BJ (cell line): ENCODE results near the gene L1CAM. TPM values are rescaled to one million over a fixed set of nuclear protein-coding genes. Genes with fewer than 3 reads are reported as not detected.

Source experiments
- CTCF ChIA-PET: fragments of 350-600 bp; formaldehyde crosslinking; extraction: SDS; loops from one replicate; lab custom pipeline; 2021; ENCODE audit warnings: antibody characterized with exemption, inconsistent platforms; lab: Yijun Ruan, JAX
- POLR2A ChIA-PET: fragments of 300-600 bp; sonication (Branson Sonifier 250); formaldehyde crosslinking; extraction: SDS; loops from one replicate; lab custom pipeline; 2021; ENCODE audit warnings: antibody characterized with exemption; lab: Charles Lee
- DNase-seq: peaks from one replicate; pipeline ENCODE4 v3.0.0-alpha.2; 2011; ENCODE audit warnings: low read depth
- H3K27me3 ChIP-seq: 2 replicates; pipeline ENCODE4 v1.6.0; 2011; ENCODE audit warnings: low read length; ENCODE audit not compliant: control insufficient read depth, insufficient read depth
- H3K36me3 ChIP-seq: 2 replicates; pipeline ENCODE4 v1.5.1; 2011; ENCODE audit warnings: low read length; ENCODE audit not compliant: control insufficient read depth, insufficient read depth
- H3K4me3 ChIP-seq: 2 replicates; pipeline ENCODE4 v1.5.1; 2011; ENCODE audit warnings: low read depth, mild to moderate bottlenecking, control low read depth, low read length
- polyA plus RNA-seq: library from polyadenylated mRNA; depleted of rRNA; stranded (reverse); fragments of >200 nt; gene quantifications from 2 replicates; pipeline ENCODE4 v1.2.3, GENCODE V29; 2011
- TF ChIP-seq, protein P1 (sequence below): IDR thresholded peaks from 2 replicates; pipeline ENCODE4 v1.5.1; 2011; ENCODE audit warnings: low read depth, mild to moderate bottlenecking, control low read depth, inconsistent platforms, low read length, moderate library complexity; ENCODE audit not compliant: insufficient read depth

The L1CAM gene
- polyA plus RNA-seq, 1 experiment, result 62.0 TPM

DNA sequence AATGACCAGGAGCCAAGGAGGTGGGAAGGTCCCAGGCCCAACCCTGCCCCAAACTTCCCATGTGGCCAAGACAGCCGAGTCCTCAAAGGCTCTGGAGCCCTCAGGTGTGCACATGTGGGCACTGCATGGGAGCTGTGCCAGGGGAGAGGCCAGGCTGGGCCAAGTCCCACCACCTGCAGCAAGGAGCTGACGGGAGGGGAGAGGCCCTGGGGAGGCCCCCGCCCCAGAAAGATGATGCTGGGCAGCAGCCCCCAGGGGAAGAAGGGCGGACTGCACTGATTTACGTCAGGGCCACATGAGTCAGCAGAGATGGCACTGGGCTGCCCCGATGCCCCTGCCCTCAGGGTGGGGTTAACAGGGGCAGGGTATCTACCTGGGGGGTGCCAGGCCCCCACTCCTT lies 1.4 kb downstream of the L1CAM start:
- H3K27me3 ChIP-seq, result no peaks in the 10 kb centered on the region
- H3K4me3 ChIP-seq, result peak overlapping the region; percentile 56
- CTCF ChIA-PET, result no interaction called here
- POLR2A ChIA-PET, result no interaction called here
- TF ChIP-seq, protein P1, sequence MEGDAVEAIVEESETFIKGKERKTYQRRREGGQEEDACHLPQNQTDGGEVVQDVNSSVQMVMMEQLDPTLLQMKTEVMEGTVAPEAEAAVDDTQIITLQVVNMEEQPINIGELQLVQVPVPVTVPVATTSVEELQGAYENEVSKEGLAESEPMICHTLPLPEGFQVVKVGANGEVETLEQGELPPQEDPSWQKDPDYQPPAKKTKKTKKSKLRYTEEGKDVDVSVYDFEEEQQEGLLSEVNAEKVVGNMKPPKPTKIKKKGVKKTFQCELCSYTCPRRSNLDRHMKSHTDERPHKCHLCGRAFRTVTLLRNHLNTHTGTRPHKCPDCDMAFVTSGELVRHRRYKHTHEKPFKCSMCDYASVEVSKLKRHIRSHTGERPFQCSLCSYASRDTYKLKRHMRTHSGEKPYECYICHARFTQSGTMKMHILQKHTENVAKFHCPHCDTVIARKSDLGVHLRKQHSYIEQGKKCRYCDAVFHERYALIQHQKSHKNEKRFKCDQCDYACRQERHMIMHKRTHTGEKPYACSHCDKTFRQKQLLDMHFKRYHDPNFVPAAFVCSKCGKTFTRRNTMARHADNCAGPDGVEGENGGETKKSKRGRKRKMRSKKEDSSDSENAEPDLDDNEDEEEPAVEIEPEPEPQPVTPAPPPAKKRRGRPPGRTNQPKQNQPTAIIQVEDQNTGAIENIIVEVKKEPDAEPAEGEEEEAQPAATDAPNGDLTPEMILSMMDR, result no peak
- peaks cover 2% of the 10 kb centered on the region; the same call in 1 of the 2 replicates for H3K36me3 ChIP-seq
- no peak for DNase-seq

DNA sequence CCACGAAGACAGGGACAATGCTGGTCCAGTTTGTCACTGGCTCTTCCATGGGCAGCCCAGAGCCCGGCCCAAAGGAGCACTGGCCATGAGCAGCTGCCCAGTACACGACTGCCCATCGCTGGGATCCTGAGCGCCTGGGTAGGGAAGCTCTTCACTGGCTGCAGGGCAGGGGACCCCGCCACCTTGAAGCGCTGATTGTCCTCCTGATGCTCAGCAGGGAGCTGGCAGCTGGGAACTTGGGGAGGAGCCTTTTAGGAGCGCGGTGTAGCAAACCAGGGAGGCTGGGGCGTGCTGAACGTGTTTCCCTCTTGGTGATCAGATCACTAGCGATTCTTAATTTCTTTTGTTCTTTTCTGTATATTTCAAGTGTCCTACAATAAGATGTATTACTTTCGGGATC lies 1.8 kb downstream of the L1CAM start:
- Histone ChIP-seq H3K27me3 (no peaks in the 10 kb centered on the region), H3K36me3 (peaks cover 2% of the 10 kb centered on the region; the same call in 1 of the 2 replicates), H3K4me3 (no peak overlapping the region)
- CTCF ChIA-PET, result no interaction called here
- no peak for DNase-seq
- TF ChIP-seq, protein P1, result no peak
- POLR2A ChIA-PET, result no interaction called here

DNA sequence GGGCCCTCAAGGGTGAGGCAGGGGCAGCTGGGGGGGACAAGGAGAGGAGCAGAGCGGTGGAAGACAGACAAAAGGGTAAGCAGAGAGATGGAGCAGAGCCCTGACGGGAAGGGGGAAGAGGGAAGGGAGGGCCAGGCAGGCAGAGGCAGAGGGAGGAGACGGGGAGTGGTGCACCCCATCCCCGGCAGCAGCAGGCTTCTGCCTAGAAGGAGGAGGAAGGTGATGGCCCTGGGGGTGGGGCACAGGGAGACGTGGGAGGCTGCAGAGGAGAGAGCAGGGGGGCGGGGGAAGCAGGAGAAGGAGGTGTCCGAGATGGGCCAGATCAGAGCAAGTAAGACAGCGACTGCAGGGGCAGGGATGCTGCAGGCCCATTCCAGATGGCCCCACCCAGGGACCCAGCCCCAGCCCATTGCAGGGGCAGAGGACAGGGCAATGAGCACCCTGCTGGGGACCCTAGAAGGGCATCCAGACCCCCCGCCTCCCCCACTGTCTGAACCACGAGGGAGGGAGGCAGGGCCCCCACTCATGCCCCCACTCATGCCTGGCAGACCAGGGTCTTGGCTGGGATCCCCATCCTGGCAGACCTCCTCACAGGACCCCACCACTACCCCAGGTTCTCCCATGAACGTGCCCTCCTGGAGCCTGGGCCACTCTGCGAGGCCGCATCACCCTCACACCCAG lies 2.7 kb downstream of the L1CAM start:
- ChIA-PET POLR2A (no interaction called here), CTCF (no interaction called here)
- TF ChIP-seq, protein P1, result no peak
- Histone ChIP-seq H3K27me3 (no peaks in the 10 kb centered on the region), H3K36me3 (peaks cover 2% of the 10 kb centered on the region; the same call in 1 of the 2 replicates), H3K4me3 (no peak overlapping the region)
- no peak for DNase-seq

DNA sequence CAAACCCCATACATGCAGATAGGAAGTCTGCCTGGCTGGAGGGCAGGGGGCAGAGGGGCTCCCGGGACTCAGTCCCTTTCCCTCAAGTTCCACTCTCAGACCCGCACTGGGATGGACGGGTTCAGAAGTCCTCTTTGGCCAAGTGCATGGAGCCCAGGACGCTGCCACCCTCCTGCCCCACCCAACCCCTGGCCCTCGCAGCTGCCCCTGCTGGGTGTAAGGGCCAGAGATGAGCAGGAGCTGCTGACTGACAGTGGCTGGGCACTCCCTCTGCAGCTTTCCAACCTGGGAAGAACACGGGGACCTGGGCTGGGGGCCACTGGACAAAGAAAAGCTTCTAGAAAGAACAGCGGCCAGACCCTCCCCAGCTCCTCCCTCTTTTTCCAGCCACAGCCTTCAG lies 3.4 kb downstream of the L1CAM start:
- POLR2A ChIA-PET, result no interaction called here
- CTCF ChIA-PET, result no interaction called here
- DNase-seq, result no peak
- Histone ChIP-seq H3K27me3 (no peaks in the 10 kb centered on the region), H3K36me3 (peaks cover 2% of the 10 kb centered on the region; the same call in 1 of the 2 replicates), H3K4me3 (no peak overlapping the region)
- TF ChIP-seq, protein P1, result no peak

DNA sequence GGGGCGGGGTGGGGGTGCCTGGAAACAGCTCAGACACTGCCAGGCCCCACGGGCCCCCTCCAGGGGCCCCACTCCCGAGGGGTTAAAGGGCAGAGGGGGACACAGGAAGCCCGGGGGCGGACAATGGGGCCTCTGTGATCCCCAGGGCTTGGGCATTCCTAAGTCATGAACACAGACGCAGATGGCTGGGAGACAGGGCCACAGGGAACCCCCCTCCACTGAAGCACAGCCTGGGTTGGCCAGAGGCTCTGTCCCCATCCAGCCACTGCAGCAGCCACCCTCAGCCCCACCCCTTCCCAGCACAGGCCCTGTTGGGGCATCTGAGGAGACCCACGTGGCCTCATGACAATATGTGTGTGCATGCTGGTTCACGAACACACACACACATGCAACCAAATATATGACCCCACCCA lies 3.9 kb downstream of the L1CAM start:
- DNase-seq, result no peak
- ChIA-PET POLR2A (no interaction called here), CTCF (no interaction called here)
- TF ChIP-seq, protein P1, result no peak
- Histone ChIP-seq H3K4me3 (no peak overlapping the region), H3K36me3 (peaks cover 2% of the 10 kb centered on the region; the same call in 1 of the 2 replicates), H3K27me3 (no peaks in the 10 kb centered on the region)
